DND-41 (cell line): ENCODE measurements around the gene PPP1CC.

Experiments
- ATAC-seq: fragments of 200-7000 bp; cut with Tn5 transposase; 3 replicates; pipeline ENCODE4 v1.9.1; 2021; ENCODE audit warnings: low read depth; ENCODE audit not compliant: insufficient read depth
- DNase-seq: peaks from one replicate; pipeline ENCODE4 v3.0.0-alpha.2; 2020
- H2AFZ ChIP-seq: 2 replicates; pipeline ENCODE4 v1.6.0; 2012; ENCODE audit warnings: low read depth, low read length
- H3K27ac ChIP-seq: 2 replicates; pipeline ENCODE4 v1.5.1; 2012; ENCODE audit warnings: low read length, inconsistent platforms
- H3K27me3 ChIP-seq: fragments of 200-600 bp; sonication (generic); 2 replicates; pipeline ENCODE4 v1.6.0; 2012; ENCODE audit warnings: low read length, mild to moderate bottlenecking, inconsistent platforms; ENCODE audit not compliant: insufficient read depth, poor library complexity
- H3K36me3 ChIP-seq: 2 replicates; pipeline ENCODE4 v1.5.1; 2012; ENCODE audit warnings: low read length, inconsistent platforms; ENCODE audit not compliant: insufficient read depth
- H3K4me1 ChIP-seq: 2 replicates; pipeline ENCODE4 v1.5.1; 2012; ENCODE audit warnings: mild to moderate bottlenecking, low read length; ENCODE audit not compliant: insufficient read depth
- H3K4me2 ChIP-seq: 2 replicates; pipeline ENCODE4 v1.6.0; 2012; ENCODE audit warnings: mild to moderate bottlenecking, moderate library complexity, low read length, inconsistent platforms; ENCODE audit not compliant: insufficient read depth
- H3K4me3 ChIP-seq, 2 experiments: fragments of 200-600 bp in 1 of 2; shearing (Covaris generic) in 1 of 2; 2 replicates each; pipeline ENCODE4 v1.5.1; 2012 to 2016; ENCODE audit warnings: inconsistent platforms in 2 of 2, low read length in 2 of 2, mild to moderate bottlenecking in 2 of 2, low read depth in 1 of 2, moderate library complexity in 1 of 2
- H3K79me2 ChIP-seq: 2 replicates; pipeline ENCODE4 v1.6.0; 2012; ENCODE audit warnings: low read length, inconsistent platforms; ENCODE audit not compliant: insufficient read depth
- H3K9ac ChIP-seq: 2 replicates; pipeline ENCODE4 v1.6.0; 2012; ENCODE audit warnings: low read depth, mild to moderate bottlenecking, inconsistent platforms, low read length, moderate library complexity
- H3K9me3 ChIP-seq: 2 replicates; pipeline ENCODE4 v1.5.1; 2012; ENCODE audit warnings: low read length, moderate library complexity, mild to moderate bottlenecking, inconsistent platforms; ENCODE audit not compliant: insufficient read depth, severe bottlenecking
- H4K20me1 ChIP-seq: 2 replicates; pipeline ENCODE4 v1.6.0; 2012; ENCODE audit warnings: low read length; ENCODE audit not compliant: insufficient read depth
- EZH2 ChIP-seq: IDR thresholded peaks from 3 replicates; pipeline ENCODE4 v1.6.1; 2012; ENCODE audit warnings: borderline replicate concordance, low read depth, mild to moderate bottlenecking, moderate library complexity, low read length, inconsistent platforms; ENCODE audit not compliant: severe bottlenecking
- TF ChIP-seq, protein P1 (sequence below): IDR thresholded peaks from 2 replicates; pipeline ENCODE4 v1.5.1; 2012; ENCODE audit warnings: borderline replicate concordance, low read length, moderate library complexity, mild to moderate bottlenecking; ENCODE audit not compliant: poor library complexity, severe bottlenecking; ENCODE audit errors: extremely low read depth

The PPP1CC gene

DNA sequence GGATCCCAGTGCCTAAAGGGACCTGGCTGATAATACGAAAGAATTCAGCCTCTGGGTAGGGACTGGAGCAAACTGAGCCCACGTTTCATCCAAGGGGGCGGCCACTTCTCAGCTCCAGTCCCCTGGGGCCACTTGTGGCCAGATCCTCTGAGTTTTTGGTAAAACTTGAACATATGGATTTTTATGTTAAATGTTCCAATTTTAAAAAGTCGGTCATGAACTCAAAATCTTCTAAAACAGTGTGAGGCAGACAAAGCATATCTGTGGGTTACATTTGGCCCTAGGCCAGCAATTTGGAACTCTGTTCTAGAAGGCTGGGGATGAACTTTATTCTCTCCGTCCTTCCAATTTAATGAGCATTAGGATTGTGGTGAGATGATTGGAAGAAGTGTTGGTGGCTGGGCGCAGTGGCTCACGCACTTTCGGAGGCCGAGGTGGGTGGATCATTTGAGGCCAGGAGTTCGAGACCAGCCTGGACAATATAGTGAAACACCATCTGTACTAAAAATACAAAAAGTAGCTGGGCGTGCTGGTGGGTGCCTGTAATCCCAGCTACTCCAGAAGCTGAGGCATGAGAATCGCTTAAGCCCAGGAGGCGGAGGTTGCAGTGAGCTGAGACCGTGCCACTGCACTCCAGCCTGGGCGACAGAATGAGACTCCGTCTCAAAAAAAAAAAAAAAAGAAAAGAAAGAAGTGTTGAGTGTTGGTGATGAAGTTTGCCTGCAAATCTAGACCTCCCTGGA lies 3.0 kb upstream of the PPP1CC start:
- no peak for TF ChIP-seq EZH2
- TF ChIP-seq, protein P1, sequence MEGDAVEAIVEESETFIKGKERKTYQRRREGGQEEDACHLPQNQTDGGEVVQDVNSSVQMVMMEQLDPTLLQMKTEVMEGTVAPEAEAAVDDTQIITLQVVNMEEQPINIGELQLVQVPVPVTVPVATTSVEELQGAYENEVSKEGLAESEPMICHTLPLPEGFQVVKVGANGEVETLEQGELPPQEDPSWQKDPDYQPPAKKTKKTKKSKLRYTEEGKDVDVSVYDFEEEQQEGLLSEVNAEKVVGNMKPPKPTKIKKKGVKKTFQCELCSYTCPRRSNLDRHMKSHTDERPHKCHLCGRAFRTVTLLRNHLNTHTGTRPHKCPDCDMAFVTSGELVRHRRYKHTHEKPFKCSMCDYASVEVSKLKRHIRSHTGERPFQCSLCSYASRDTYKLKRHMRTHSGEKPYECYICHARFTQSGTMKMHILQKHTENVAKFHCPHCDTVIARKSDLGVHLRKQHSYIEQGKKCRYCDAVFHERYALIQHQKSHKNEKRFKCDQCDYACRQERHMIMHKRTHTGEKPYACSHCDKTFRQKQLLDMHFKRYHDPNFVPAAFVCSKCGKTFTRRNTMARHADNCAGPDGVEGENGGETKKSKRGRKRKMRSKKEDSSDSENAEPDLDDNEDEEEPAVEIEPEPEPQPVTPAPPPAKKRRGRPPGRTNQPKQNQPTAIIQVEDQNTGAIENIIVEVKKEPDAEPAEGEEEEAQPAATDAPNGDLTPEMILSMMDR, result no peak
- ATAC-seq (no peak), DNase-seq (no peak)
- no peaks in the 10 kb centered on the region for H3K27me3 ChIP-seq
- no peak overlapping the region for H3K27ac ChIP-seq
- peaks cover 14% of the 10 kb centered on the region for H4K20me1 ChIP-seq
- no peaks in the 10 kb centered on the region; the same call in 1 of the 2 replicates for H3K36me3 ChIP-seq
- H3K9ac ChIP-seq, result no peak overlapping the region
- peaks cover 18% of the 10 kb centered on the region for H3K4me1 ChIP-seq
- H3K4me3 ChIP-seq, result no peak overlapping the region
- no peaks in the 10 kb centered on the region for H3K9me3 ChIP-seq
- H2AFZ ChIP-seq, result no peak overlapping the region
- H3K79me2 ChIP-seq, result peaks cover 27% of the 10 kb centered on the region
- no peak overlapping the region for H3K4me2 ChIP-seq

DNA sequence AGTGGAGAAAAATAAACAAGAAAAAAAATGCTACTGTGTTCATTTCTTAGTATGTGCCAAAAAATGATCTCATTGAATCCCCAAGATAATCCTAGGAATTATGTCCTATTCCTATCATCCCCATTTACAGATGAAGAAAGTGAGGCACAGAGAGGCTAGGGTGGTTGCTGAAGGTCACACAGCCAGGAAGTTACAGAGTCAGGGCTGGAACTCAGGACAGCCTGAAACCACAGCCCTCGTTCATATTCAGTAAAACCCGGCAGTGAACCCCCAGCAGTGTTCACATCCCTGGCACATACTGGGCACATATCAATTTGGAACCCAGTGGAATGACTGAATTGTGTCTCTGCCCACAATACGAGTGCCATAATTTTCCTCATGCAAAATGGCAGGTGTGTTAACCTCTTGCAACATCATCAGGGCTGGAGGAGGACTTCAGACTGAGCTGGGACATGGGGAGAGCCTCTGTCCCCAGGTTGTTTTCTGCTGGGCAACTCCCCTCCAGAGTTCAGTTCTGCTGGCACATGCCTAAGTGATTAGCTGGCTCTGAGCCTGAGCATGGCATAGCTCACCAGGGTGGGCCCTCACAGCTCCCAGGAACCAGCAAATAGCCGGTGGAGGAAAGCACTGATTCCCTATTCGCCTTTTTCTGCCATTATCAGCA lies 2.0 kb upstream of the PPP1CC start:
- ATAC-seq (no peak), DNase-seq (no peak)
- Histone ChIP-seq H3K36me3 (peaks cover 2% of the 10 kb centered on the region), H3K4me2 (no peak overlapping the region), H4K20me1 (peaks cover 22% of the 10 kb centered on the region), H3K4me1 (peaks cover 28% of the 10 kb centered on the region), H3K9ac (no peak overlapping the region), H3K27me3 (no peaks in the 10 kb centered on the region), H3K9me3 (no peaks in the 10 kb centered on the region), H3K4me3 (no peak overlapping the region), H3K79me2 (peaks cover 37% of the 10 kb centered on the region), H3K27ac (no peak overlapping the region), H2AFZ (no peak overlapping the region)
- TF ChIP-seq, protein P1, result no peak
- TF ChIP-seq EZH2, result no peak

DNA sequence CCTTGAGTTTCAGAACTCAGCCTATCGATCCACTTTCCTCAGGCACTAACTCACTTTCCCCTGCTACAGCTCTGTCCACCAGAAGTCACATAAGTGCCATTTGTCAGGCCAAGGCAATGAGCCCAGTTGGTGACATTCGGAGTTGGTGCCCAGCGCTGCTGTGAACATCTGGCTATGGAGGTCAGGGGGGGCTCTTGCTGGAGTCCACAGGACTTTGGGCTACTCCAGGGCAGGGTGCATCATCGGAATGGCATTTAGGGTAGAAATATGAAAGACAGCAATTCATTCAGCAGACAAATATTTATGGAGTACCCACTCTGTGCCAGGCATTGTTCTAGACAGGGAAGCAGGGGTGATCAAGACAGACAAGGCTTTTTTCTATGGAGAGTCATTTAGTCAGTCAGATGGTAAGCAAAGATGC lies 1.5 kb upstream of the PPP1CC start:
- Histone ChIP-seq H3K27ac (no peak overlapping the region), H3K9ac (no peak overlapping the region), H3K27me3 (no peaks in the 10 kb centered on the region), H3K36me3 (peaks cover 7% of the 10 kb centered on the region), H3K79me2 (peaks cover 42% of the 10 kb centered on the region), H3K4me3 (no peak overlapping the region), H3K4me1 (peaks cover 34% of the 10 kb centered on the region), H3K9me3 (no peaks in the 10 kb centered on the region), H4K20me1 (peaks cover 28% of the 10 kb centered on the region), H3K4me2 (peak overlapping the region; percentile 63; the same call in 1 of the 2 replicates), H2AFZ (no peak overlapping the region)
- ATAC-seq (no peak), DNase-seq (no peak)
- TF ChIP-seq, protein P1, result no peak
- no peak for TF ChIP-seq EZH2
